Measurements from ENCODE around the gene ZNF117. TPM values are rescaled to one million over a fixed set of nuclear protein-coding genes. Genes with fewer than 3 reads are reported as not detected.

The ZNF117 gene
- total RNA-seq, 1 experiment from 2014 or later, result 7.0 TPM

DNA sequence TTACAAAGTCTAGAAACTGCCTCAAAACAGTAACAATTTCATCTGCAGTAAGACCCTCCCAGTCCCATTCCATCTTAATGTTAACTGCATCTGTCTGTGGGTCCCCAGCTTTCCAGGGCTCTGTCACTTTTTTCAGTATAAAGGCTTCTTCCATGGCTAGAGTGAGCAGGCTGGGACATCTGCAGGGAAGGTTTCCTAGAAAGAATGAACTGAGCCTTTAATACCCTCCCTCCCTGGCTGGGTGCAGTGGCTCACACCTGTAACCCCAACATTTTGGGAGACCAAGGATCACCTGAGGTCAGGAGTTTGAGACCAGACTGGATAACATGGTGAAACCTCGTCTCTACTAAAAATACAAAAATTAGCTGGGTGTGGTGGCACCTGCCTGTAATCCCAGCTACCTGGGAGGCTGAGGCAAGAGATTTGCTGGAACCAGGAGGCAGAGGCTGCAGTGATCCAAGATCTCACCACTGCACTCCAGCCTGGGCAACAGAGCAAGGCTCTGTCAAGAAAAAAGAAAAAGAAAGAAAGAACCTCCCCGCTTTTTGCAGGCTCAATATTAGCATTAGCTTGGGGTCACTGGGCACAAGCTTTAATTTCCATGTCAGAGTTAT is 12.2 kb upstream of the ZNF117 start:
- H3K36me3 Mint-ChIP-seq, result peaks cover 56% of the 10 kb centered on the region
- no peak for DNase-seq (ENCODE audit: low spot score)
- no peaks in the 10 kb centered on the region; the same call in 1 of the 2 replicates for H3K27me3 Mint-ChIP-seq (ENCODE audit: low read depth)
- POLR2A ChIA-PET, result no interaction called here
- TF ChIP-seq GABPB1 (CRISPR knock-in tag; IDR thresholded peaks at IDR 0.05), result peak; percentile 15; the same call in 1 of the 2 replicates
- TF ChIP-seq, protein P1, sequence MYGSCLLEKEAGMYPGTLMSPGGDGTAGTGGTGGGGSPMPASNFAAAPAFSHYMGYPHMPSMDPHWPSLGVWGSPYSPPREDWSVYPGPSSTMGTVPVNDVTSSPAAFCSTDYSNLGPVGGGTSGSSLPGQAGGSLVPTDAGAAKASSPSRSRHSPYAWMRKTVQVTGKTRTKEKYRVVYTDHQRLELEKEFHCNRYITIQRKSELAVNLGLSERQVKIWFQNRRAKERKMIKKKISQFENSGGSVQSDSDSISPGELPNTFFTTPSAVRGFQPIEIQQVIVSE (CRISPR knock-in tag; IDR thresholded peaks at IDR 0.05; ENCODE audit: borderline replicate concordance), result no peak
- ATAC-seq, result no peak
- CTCF ChIA-PET, result no interaction called here
- H3K9me3 Mint-ChIP-seq, result peaks cover 52% of the 10 kb centered on the region
- H3K27ac Mint-ChIP-seq, result no peak overlapping the region
- H3K4me1 Mint-ChIP-seq, result peaks cover 35% of the 10 kb centered on the region
- no peak overlapping the region for H3K4me3 Mint-ChIP-seq

- TF ChIP-seq, protein P2, sequence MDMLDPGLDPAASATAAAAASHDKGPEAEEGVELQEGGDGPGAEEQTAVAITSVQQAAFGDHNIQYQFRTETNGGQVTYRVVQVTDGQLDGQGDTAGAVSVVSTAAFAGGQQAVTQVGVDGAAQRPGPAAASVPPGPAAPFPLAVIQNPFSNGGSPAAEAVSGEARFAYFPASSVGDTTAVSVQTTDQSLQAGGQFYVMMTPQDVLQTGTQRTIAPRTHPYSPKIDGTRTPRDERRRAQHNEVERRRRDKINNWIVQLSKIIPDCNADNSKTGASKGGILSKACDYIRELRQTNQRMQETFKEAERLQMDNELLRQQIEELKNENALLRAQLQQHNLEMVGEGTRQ (CRISPR knock-in tag; IDR thresholded peaks at IDR 0.05), result no peak
- no peak for TF ChIP-seq E2F5 (CRISPR knock-in tag; IDR thresholded peaks at IDR 0.05)
- TF ChIP-seq ZBTB21 (CRISPR knock-in tag; IDR thresholded peaks at IDR 0.05; ENCODE audit: borderline replicate concordance), result no peak
- TF ChIP-seq CREB1 (CRISPR knock-in tag; IDR thresholded peaks at IDR 0.05), result no peak
- TF ChIP-seq CBFB (CRISPR knock-in tag; IDR thresholded peaks at IDR 0.05; ENCODE audit: low read depth), result no peak
- Mint-ChIP-seq H3K9me3 (peaks cover 60% of the 10 kb centered on the region), H3K27me3 (ENCODE audit: low read depth) (peaks cover 3% of the 10 kb centered on the region), H3K27ac (no peak overlapping the region), H3K4me1 (peaks cover 40% of the 10 kb centered on the region), H3K36me3 (peaks cover 70% of the 10 kb centered on the region), H3K4me3 (no peak overlapping the region)
- DNase-seq (ENCODE audit: low spot score) (no peak), ATAC-seq (no peak)
- ChIA-PET CTCF (no interaction called here), POLR2A (no interaction called here)
These were observed 10.5 kb upstream of the ZNF117 start for GRCh38 chr7:65001291-65001814.

DNA sequence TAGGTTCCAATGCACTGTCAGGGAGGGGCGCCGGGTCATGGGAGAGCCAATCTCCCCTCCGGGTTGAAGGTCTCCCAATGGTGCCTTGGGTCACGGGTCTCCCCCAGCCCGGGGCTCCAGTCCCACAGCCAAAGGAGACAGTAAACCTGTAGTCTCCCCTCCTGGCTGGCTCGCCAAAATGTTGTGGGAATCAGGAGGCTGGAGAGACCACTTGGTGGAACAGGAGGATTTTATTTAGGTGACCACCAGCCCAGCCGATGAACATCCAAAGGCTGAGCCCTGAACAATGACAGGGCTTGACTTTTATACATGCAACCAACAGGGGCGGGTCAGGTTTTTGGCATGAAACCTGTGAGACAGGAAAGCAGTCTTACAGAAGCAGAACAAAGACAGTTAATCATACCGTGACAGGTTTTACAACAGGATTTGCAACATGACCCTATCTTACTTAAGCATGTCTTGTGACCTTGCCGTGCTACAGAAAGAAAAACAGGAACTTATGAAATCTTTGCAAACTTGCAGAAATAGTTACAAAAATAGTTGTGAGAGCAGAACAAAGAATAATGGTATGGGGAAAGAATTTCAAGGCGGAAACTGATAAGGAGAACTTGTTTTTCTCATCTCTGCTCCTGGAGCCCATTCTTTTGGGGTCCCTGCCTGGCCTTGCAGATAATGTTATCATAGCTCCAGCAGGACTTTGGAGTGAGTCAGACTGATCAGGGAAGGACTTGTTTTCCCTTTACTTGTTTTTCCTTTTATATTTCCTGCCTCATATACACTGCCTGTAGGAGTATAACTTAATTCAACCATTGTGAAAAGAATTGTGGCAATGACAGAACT is 8.5 kb upstream of the ZNF117 start:
- no peak for DNase-seq (ENCODE audit: low spot score)
- peaks cover 74% of the 10 kb centered on the region for H3K36me3 Mint-ChIP-seq
- peaks cover 23% of the 10 kb centered on the region for H3K4me1 Mint-ChIP-seq

GRCh38 chr7:64998865-64999164 is 8.0 kb upstream of the ZNF117 start:
- peaks cover 23% of the 10 kb centered on the region for H3K4me1 Mint-ChIP-seq
- peaks cover 78% of the 10 kb centered on the region for H3K36me3 Mint-ChIP-seq
- ChIA-PET POLR2A (no interaction called here), CTCF (no interaction called here)
- H3K27me3 Mint-ChIP-seq (ENCODE audit: low read depth), result peaks cover 3% of the 10 kb centered on the region; the same call in 1 of the 2 replicates
- peaks cover 76% of the 10 kb centered on the region for H3K9me3 Mint-ChIP-seq
- DNase-seq (ENCODE audit: low spot score) (no peak), ATAC-seq (no peak)
- H3K4me3 Mint-ChIP-seq, result no peak overlapping the region
- peak overlapping the region; percentile 79; the same call in 1 of the 2 replicates for H3K27ac Mint-ChIP-seq
- TF ChIP-seq IRF2 (CRISPR knock-in tag; IDR thresholded peaks at IDR 0.05; ENCODE audit: borderline replicate concordance, low read depth), result no peak
- TF ChIP-seq, protein P3, sequence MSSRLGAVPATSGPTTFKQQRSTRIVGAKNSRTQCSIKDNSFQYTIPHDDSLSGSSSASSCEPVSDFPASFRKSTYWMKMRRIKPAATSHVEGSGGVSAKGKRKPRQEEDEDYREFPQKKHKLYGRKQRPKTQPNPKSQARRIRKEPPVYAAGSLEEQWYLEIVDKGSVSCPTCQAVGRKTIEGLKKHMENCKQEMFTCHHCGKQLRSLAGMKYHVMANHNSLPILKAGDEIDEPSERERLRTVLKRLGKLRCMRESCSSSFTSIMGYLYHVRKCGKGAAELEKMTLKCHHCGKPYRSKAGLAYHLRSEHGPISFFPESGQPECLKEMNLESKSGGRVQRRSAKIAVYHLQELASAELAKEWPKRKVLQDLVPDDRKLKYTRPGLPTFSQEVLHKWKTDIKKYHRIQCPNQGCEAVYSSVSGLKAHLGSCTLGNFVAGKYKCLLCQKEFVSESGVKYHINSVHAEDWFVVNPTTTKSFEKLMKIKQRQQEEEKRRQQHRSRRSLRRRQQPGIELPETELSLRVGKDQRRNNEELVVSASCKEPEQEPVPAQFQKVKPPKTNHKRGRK (CRISPR knock-in tag; IDR thresholded peaks at IDR 0.05; ENCODE audit: borderline replicate concordance), result no peak
- TF ChIP-seq, protein P4, sequence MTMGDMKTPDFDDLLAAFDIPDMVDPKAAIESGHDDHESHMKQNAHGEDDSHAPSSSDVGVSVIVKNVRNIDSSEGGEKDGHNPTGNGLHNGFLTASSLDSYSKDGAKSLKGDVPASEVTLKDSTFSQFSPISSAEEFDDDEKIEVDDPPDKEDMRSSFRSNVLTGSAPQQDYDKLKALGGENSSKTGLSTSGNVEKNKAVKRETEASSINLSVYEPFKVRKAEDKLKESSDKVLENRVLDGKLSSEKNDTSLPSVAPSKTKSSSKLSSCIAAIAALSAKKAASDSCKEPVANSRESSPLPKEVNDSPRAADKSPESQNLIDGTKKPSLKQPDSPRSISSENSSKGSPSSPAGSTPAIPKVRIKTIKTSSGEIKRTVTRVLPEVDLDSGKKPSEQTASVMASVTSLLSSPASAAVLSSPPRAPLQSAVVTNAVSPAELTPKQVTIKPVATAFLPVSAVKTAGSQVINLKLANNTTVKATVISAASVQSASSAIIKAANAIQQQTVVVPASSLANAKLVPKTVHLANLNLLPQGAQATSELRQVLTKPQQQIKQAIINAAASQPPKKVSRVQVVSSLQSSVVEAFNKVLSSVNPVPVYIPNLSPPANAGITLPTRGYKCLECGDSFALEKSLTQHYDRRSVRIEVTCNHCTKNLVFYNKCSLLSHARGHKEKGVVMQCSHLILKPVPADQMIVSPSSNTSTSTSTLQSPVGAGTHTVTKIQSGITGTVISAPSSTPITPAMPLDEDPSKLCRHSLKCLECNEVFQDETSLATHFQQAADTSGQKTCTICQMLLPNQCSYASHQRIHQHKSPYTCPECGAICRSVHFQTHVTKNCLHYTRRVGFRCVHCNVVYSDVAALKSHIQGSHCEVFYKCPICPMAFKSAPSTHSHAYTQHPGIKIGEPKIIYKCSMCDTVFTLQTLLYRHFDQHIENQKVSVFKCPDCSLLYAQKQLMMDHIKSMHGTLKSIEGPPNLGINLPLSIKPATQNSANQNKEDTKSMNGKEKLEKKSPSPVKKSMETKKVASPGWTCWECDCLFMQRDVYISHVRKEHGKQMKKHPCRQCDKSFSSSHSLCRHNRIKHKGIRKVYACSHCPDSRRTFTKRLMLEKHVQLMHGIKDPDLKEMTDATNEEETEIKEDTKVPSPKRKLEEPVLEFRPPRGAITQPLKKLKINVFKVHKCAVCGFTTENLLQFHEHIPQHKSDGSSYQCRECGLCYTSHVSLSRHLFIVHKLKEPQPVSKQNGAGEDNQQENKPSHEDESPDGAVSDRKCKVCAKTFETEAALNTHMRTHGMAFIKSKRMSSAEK (CRISPR knock-in tag; IDR thresholded peaks at IDR 0.05; ENCODE audit: borderline replicate concordance), result no peak
- TF ChIP-seq FOXP1 (CRISPR knock-in tag; IDR thresholded peaks at IDR 0.05; ENCODE audit: borderline replicate concordance), result no peak
- no peak for TF ChIP-seq E2F5 (CRISPR knock-in tag; IDR thresholded peaks at IDR 0.05)
- TF ChIP-seq, protein P5, sequence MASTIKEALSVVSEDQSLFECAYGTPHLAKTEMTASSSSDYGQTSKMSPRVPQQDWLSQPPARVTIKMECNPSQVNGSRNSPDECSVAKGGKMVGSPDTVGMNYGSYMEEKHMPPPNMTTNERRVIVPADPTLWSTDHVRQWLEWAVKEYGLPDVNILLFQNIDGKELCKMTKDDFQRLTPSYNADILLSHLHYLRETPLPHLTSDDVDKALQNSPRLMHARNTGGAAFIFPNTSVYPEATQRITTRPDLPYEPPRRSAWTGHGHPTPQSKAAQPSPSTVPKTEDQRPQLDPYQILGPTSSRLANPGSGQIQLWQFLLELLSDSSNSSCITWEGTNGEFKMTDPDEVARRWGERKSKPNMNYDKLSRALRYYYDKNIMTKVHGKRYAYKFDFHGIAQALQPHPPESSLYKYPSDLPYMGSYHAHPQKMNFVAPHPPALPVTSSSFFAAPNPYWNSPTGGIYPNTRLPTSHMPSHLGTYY (CRISPR knock-in tag; IDR thresholded peaks at IDR 0.05), result no peak
- no peak for TF ChIP-seq ELF4 (CRISPR knock-in tag; IDR thresholded peaks at IDR 0.05; ENCODE audit: low read depth)
- TF ChIP-seq ZNF138 (CRISPR knock-in tag; conservative IDR thresholded peaks at IDR 0.05), result no peak

More for the DNA sequence above, 8.5 kb upstream of the ZNF117 start:
- peaks cover 3% of the 10 kb centered on the region; the same call in 1 of the 2 replicates for H3K27me3 Mint-ChIP-seq (ENCODE audit: low read depth)
- ATAC-seq, result no peak
- H3K27ac Mint-ChIP-seq, result no peak overlapping the region
- TF ChIP-seq GABPB1 (CRISPR knock-in tag; IDR thresholded peaks at IDR 0.05) (peak; percentile 96), ZNF396 (CRISPR knock-in tag; IDR thresholded peaks at IDR 0.05; ENCODE audit: borderline replicate concordance) (no peak)
- H3K4me3 Mint-ChIP-seq, result no peak overlapping the region
- CTCF ChIA-PET, result no interaction called here
- H3K9me3 Mint-ChIP-seq, result peaks cover 71% of the 10 kb centered on the region
- POLR2A ChIA-PET, result interaction anchor here (0.6 kb wide), 1 partner anchor 65 kb away, joined by 3 read pairs; no protein-coding TSS in a partner anchor

Measured in WTC11 (cell line).